Muscle layer of colon (tissue), 2 donors: Measurements from ENCODE around the gene DDX1.
"Not testable (repeated sequence)": the region's sequence is repeated elsewhere in the genome, so short reads cannot be mapped to it uniquely, and the experiment has no call there.

Experiments used
- H3K27ac ChIP-seq: one replicate; pipeline ENCODE4 v1.7.0; 2013; ENCODE audit warnings: low read depth, mild to moderate bottlenecking, low read length, moderate library complexity
- H3K27me3 ChIP-seq, 2 donors: one replicate each; pipeline ENCODE4 v1.7.0; 2013; ENCODE audit warnings: low read length in 2 of 2, mild to moderate bottlenecking in 2 of 2; ENCODE audit not compliant: insufficient read depth in 2 of 2, control insufficient read depth in 1 of 2
- H3K36me3 ChIP-seq: one replicate; pipeline ENCODE4 v1.7.0; 2013; ENCODE audit warnings: mild to moderate bottlenecking, low read length; ENCODE audit not compliant: insufficient read depth
- H3K4me1 ChIP-seq: one replicate; pipeline ENCODE4 v1.7.0; 2013; ENCODE audit warnings: mild to moderate bottlenecking, low read length; ENCODE audit not compliant: insufficient read depth
- H3K4me3 ChIP-seq, 2 donors: one replicate each; pipeline ENCODE4 v1.7.0; 2013; ENCODE audit warnings: low read length in 2 of 2, low read depth in 1 of 2, mild to moderate bottlenecking in 1 of 2, moderate library complexity in 1 of 2
- H3K9ac ChIP-seq: one replicate; pipeline ENCODE4 v1.7.0; 2013; ENCODE audit warnings: low read length
- H3K9me3 ChIP-seq: one replicate; pipeline ENCODE4 v1.7.0; 2013; ENCODE audit warnings: mild to moderate bottlenecking, low read length
- donor health status: abdominal sarcoma.
- donor health status: Adenocarcinoma of cecum.

The DDX1 gene

GRCh38 chr2:15591692-15592463 is at the start of gene DDX1:
TSS of gene DDX1 (plus strand) at chr2:15591868. CDS start at chr2:15591934, 66 bp downstream.
- no peaks in the 10 kb centered on the region for H3K9me3 ChIP-seq
- peaks cover 13% of the 10 kb centered on the region for H3K36me3 ChIP-seq
- peak within 1 kb of the TSS; percentile 63 for H3K9ac ChIP-seq
- peak within 1 kb of the TSS; percentile 79 for H3K27ac ChIP-seq
- no peaks in the 10 kb centered on the region for H3K27me3 ChIP-seq
- peaks cover 16% of the 10 kb centered on the region for H3K4me1 ChIP-seq
- peak within 1 kb of the TSS; percentile 53 to 66 for H3K4me3 ChIP-seq

DNA sequence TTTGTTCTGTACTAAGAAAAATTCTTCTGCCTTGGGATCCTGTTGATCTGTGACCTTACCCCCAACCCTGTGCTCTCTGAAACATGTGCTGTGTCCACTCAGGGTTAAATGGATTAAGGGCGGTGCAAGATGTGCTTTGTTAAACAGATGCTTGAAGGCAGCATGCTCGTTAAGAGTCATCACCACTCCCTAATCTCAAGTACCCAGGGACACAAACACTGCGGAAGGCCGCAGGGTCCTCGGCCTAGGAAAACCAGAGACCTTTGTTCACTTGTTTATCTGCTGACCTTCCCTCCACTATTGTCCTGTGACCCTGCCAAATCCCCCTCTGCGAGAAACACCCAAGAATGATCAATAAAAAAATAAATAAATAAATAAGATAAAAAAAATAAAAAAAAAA is 49.4 kb upstream of the DDX1 start:
- H3K4me3 ChIP-seq, H3K4me1 ChIP-seq, H3K9me3 ChIP-seq, H3K9ac ChIP-seq, H3K36me3 ChIP-seq, H3K27me3 ChIP-seq, H3K27ac ChIP-seq: not testable (repeated sequence)

- no peaks in the 10 kb centered on the region for H3K9me3 ChIP-seq
- H3K4me3 ChIP-seq = no peak overlapping the region
- no peaks in the 10 kb centered on the region for H3K4me1 ChIP-seq
- H3K36me3 ChIP-seq = no peaks in the 10 kb centered on the region
- H3K27ac ChIP-seq = no peak overlapping the region
- H3K9ac ChIP-seq = no peak overlapping the region
- no peaks in the 10 kb centered on the region for H3K27me3 ChIP-seq
Measured at GRCh38 chr2:15543053-15543452, 48.6 kb upstream of the DDX1 start.

DNA sequence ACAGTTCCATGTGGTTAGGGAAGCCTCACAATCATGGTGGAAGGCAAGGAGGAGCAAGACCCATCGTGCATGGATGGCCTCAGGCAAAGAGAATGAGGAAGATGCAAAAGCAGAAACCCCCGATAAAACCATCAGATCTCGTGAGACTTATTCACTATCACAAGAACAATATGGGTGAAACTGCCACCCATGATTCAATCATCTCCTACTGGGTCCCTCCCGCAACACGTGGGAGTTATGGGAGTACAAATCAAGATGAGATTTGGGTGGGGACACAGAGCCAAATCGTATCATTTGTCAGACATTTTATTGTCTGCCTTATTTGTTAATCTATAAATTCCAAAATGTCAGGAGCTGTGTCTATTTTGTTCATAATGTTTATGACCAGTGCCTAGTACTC is 48.1 kb upstream of the DDX1 start:
- no peaks in the 10 kb centered on the region for H3K4me1 ChIP-seq
- no peak overlapping the region for H3K9ac ChIP-seq
- H3K4me3 ChIP-seq = no peak overlapping the region
- H3K27me3 ChIP-seq = no peaks in the 10 kb centered on the region
- no peaks in the 10 kb centered on the region for H3K9me3 ChIP-seq
- no peak overlapping the region for H3K27ac ChIP-seq
- peaks cover under 1% of the 10 kb centered on the region for H3K36me3 ChIP-seq

DNA sequence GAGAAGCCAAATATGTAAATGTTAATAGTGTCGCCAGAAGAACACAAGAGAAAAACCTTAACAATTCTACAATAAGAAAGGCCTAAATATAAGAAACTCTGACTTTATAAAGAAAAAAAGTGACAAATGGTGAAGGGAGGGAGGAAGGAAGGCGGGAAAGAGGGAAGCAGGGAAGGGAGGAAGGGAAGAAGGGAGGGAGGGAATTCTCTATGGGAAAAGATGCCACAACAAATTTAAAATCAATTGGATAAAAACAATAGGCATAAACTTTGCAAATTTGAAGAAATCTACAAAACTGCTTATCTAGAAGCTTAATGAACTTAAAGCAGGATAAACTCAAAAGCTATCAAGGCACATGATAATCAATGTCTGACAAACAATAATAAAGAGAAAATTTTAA is 47.4 kb upstream of the DDX1 start:
- no peaks in the 10 kb centered on the region for H3K27me3 ChIP-seq
- no peak overlapping the region for H3K27ac ChIP-seq
- no peaks in the 10 kb centered on the region for H3K4me1 ChIP-seq
- peaks cover 7% of the 10 kb centered on the region for H3K36me3 ChIP-seq
- H3K4me3 ChIP-seq = no peak overlapping the region
- H3K9ac ChIP-seq = no peak overlapping the region
- H3K9me3 ChIP-seq = no peaks in the 10 kb centered on the region

DNA sequence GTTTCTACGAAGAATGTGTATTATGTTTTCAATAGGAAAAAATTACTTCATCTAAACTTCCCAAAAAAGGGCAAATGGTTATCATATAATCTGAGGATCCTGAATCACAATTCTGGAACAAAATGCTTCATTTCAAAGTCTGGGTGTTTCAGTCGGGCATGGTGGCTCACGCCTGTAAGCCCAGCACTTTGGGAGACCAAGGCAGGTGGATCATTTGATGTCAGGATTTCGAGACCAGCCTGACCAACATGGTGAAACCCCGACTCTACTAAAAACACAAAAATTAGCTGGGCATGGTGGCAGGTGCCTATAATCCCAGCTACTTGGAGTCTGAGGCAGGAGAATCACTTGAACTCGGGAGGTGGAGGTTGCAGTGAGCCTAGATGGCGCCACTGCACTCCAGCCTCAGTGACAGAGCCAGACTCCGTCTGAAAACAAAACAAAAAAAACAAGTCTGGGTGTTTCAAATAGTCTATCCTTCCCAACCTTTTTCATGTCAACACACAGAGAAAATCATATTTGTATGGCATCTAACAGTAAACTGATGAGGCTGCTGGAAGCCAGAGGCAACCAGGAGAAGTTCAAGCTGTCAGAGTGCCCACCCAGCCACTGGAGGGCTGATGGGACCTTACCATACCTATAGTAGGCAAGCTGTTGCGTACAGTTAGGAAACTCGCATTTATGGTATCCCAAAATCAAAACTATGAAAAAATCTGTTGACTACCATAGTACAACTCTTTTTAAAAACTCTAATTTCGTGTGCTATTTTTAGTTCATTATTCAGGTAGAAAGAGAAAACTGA is 45.2 kb upstream of the DDX1 start:
- Histone ChIP-seq H3K4me3 (no peak overlapping the region), H3K27me3 (no peaks in the 10 kb centered on the region), H3K9ac (no peak overlapping the region), H3K4me1 (no peaks in the 10 kb centered on the region), H3K36me3 (peaks cover 8% of the 10 kb centered on the region), H3K9me3 (no peaks in the 10 kb centered on the region), H3K27ac (no peak overlapping the region)

DNA sequence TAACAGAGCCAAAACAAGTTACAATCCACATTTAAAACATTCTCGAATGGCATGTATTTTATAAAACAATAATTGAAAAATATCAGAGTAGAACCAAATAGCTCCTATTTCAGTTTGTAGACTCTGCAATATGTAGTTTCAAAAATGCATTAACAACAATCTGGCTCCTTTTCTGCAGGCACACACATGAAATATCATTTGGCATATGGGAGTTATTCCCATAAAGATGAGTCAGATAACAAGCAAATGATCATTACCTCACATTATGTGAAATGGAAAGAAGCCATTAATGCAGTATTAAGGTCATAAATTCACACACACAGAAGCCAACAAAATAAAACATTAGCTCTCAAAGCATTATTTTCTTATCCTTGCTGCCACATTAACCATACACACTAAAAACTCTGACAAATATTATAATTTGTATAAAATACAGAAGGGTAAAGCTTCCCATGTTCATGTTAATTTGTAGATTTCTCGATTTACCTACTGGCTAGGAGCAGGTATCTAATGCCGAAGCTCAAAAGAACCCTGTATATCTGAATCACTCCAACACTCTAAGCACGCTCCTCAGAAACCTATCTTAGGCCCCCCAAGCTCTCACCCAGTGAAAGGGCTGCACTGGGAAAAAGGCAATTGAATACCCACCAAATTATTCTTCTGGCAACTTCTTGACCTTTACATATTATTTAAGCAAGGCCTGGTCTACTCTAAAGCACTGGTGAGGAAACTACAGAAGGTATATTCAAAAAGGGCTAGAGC is 44.4 kb upstream of the DDX1 start:
- peaks cover 11% of the 10 kb centered on the region for H3K36me3 ChIP-seq
- no peaks in the 10 kb centered on the region for H3K4me1 ChIP-seq
- H3K27ac ChIP-seq = no peak overlapping the region

GRCh38 chr2:15548974-15549373 is 42.7 kb upstream of the DDX1 start:
- Histone ChIP-seq H3K4me1 (no peaks in the 10 kb centered on the region), H3K36me3 (peaks cover 11% of the 10 kb centered on the region)

More for the DNA sequence above, 44.4 kb upstream of the DDX1 start:
- H3K9me3 ChIP-seq = no peaks in the 10 kb centered on the region
- H3K27me3 ChIP-seq = no peaks in the 10 kb centered on the region
- H3K4me3 ChIP-seq = no peak overlapping the region
- no peak overlapping the region for H3K9ac ChIP-seq

GRCh38 chr2:15553519-15553918 is 38.1 kb upstream of the DDX1 start:
- Histone ChIP-seq H3K9me3 (no peaks in the 10 kb centered on the region), H3K9ac (no peak overlapping the region), H3K36me3 (peaks cover 11% of the 10 kb centered on the region), H3K27ac (no peak overlapping the region), H3K27me3 (no peaks in the 10 kb centered on the region), H3K4me1 (no peaks in the 10 kb centered on the region), H3K4me3 (no peak overlapping the region)

More at GRCh38 chr2:15548974-15549373, 42.7 kb upstream of the DDX1 start:
- no peaks in the 10 kb centered on the region for H3K9me3 ChIP-seq
- no peaks in the 10 kb centered on the region for H3K27me3 ChIP-seq
- no peak overlapping the region for H3K4me3 ChIP-seq
- H3K9ac ChIP-seq = no peak overlapping the region
- H3K27ac ChIP-seq = no peak overlapping the region

GRCh38 chr2:15553951-15554350 is 37.7 kb upstream of the DDX1 start:
- Histone ChIP-seq H3K27me3 (no peaks in the 10 kb centered on the region), H3K9ac (no peak overlapping the region), H3K4me3 (no peak overlapping the region), H3K27ac (no peak overlapping the region), H3K9me3 (no peaks in the 10 kb centered on the region), H3K36me3 (peaks cover 7% of the 10 kb centered on the region), H3K4me1 (no peaks in the 10 kb centered on the region)

DNA sequence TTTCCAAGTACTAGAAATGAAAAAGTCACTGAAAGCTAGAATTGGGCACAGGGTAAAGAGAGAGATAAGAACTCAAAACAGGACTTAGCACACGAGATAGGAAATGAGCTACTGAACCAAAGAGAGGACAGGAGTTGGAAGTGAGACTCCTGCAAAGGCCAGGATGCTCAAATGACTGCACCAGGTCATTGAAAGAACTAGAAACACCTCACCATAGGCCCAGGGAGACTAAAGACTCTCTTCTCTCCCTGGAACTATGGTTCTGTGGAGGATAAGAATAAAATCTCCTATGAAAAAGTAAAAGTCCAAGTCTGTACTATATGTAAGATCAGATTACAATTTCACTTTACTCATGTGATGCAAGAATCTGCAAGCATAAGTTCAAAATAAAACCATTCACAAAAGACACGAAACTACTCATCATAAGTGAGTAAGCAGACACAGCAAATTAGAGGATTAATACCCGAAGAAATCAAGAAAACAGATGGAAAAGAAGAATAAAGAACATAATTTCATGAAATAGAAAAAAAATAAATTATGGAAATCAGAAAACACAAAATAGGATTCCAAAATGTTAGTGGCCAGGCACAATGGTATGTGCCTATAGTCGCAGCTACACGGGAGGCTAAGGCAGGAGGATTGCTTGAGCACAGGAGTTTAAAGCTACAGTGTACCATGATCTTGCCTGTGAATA is 37.0 kb upstream of the DDX1 start:
- Histone ChIP-seq H3K9ac (no peak overlapping the region), H3K27me3 (no peaks in the 10 kb centered on the region), H3K9me3 (no peaks in the 10 kb centered on the region), H3K27ac (no peak overlapping the region), H3K4me3 (no peak overlapping the region), H3K4me1 (peaks cover 7% of the 10 kb centered on the region), H3K36me3 (peaks cover 4% of the 10 kb centered on the region)
